HepG2 (cell line): ENCODE data around the gene TP63. TPM values are rescaled to one million over a fixed set of nuclear protein-coding genes. Genes with fewer than 3 reads are reported as not detected.

Source experiments
- ATAC-seq: fragments of 200-7000 bp; cut with Tn5 transposase; 3 replicates; pipeline ENCODE4 v1.9.1; 2020; ENCODE audit warnings: mild to moderate bottlenecking, moderate library complexity
- Bru-seq: library from RNA; stranded (reverse); fragments of 400-500 nt; gene quantifications from one replicate; lab custom pipeline; 2021; lab: Mats Ljungman, UMichigan
- BruChase-seq, 2 experiments: library from RNA; stranded (reverse); fragments of 400-500 nt; gene quantifications; one replicate each; lab custom pipeline; 2021; lab: Mats Ljungman, UMichigan
- BruUV-seq: library from RNA; stranded (reverse); fragments of 400-500 nt; replicated peaks from 2 replicates; lab custom pipeline; 2021; lab: Mats Ljungman, UMichigan
- CTCF ChIA-PET: fragments of 300-600 bp; formaldehyde crosslinking; extraction: SDS; loops from one replicate; lab custom pipeline; 2021; ENCODE audit warnings: low total read pairs, inconsistent platforms, low intra/inter-chr PET ratio; lab: Yijun Ruan, JAX
- POLR2A ChIA-PET: fragments of 350-600 bp; sonication (Branson Sonifier 250); formaldehyde crosslinking; loops from one replicate; lab custom pipeline; 2020; ENCODE audit warnings: antibody characterized with exemption, inconsistent platforms; lab: Yijun Ruan, JAX
- DNase-seq: peaks from one replicate; pipeline ENCODE4 v3.0.0-alpha.2; 2015; ENCODE audit warnings: low spot score
- FAIRE-seq: peaks from 3 replicates; lab custom pipeline; 2011; peaks lifted over from hg19 to GRCh38; lab: Jason Lieb, UNC
- H2AFZ ChIP-seq: one replicate; pipeline ENCODE4 v1.6.1; 2011; ENCODE audit warnings: low read length, inconsistent platforms
- H3K27ac ChIP-seq: fragments of 300-600 bp; 3 replicates; pipeline ENCODE4 v1.8.0; 2011; ENCODE audit warnings: mixed run types, mild to moderate bottlenecking, mixed read lengths, low read length, inconsistent platforms; ENCODE audit not compliant: insufficient read depth; ENCODE audit errors: extremely low read length
- H3K27me3 ChIP-seq, 2 experiments: fragments of 200-600 bp in 1 of 2; 2 replicates in 1 of 2; 3 replicates in 1 of 2; pipeline versions ENCODE4 v1.6.0 to v1.8.0; 2011; ENCODE audit warnings: low read length in 2 of 2, mild to moderate bottlenecking in 2 of 2, moderate library complexity in 2 of 2, inconsistent platforms in 1 of 2; ENCODE audit not compliant: insufficient read depth in 2 of 2, control insufficient read depth in 1 of 2
- H3K36me3 ChIP-seq, 2 experiments: fragments of 200-600 bp in 1 of 2; replicated peaks in 1 of 2; 2 replicates in 1 of 2; 3 replicates in 1 of 2; pipeline versions ENCODE4 v1.5.1 to v1.8.0; 2011; ENCODE audit warnings: low read length in 2 of 2, inconsistent platforms in 1 of 2; ENCODE audit not compliant: insufficient read depth in 2 of 2, control insufficient read depth in 1 of 2
- H3K4me1 ChIP-seq: 2 replicates; pipeline ENCODE4 v1.5.1; 2012; ENCODE audit warnings: low read length, inconsistent platforms; ENCODE audit not compliant: insufficient read depth
- H3K4me2 ChIP-seq: 2 replicates; pipeline ENCODE4 v1.6.0; 2011; ENCODE audit warnings: low read depth, low read length, inconsistent platforms
- H3K4me3 ChIP-seq, 3 experiments: fragments of 200-600 bp in 1 of 3; sonication (generic), shearing (Covaris generic) in 1 of 3; replicated peaks in 1 of 3; 2 replicates each; pipeline ENCODE4 v1.5.1; 2011 to 2016; ENCODE audit warnings: low read length in 3 of 3, inconsistent platforms in 2 of 3, low read depth in 2 of 3, mild to moderate bottlenecking in 2 of 3, control low read depth in 1 of 3, mixed read lengths in 1 of 3; ENCODE audit not compliant: insufficient read depth in 1 of 3
- H3K79me2 ChIP-seq: one replicate; pipeline ENCODE4 v1.6.1; 2011; ENCODE audit warnings: low read length, inconsistent platforms; ENCODE audit not compliant: insufficient read depth
- H3K9ac ChIP-seq: 2 replicates; pipeline ENCODE4 v1.6.0; 2011; ENCODE audit warnings: mild to moderate bottlenecking, low read depth, low read length, inconsistent platforms; ENCODE audit not compliant: insufficient read depth
- H3K9me3 ChIP-seq: 2 replicates; pipeline ENCODE4 v1.5.1; 2012; ENCODE audit warnings: mild to moderate bottlenecking, low read length
- H4K20me1 ChIP-seq: 2 replicates; pipeline ENCODE4 v1.6.0; 2011; ENCODE audit warnings: inconsistent platforms, mild to moderate bottlenecking, low read length, moderate library complexity; ENCODE audit not compliant: insufficient read depth
- GATA4 ChIP-seq: sonication (generic); IDR thresholded peaks from 2 replicates; pipeline ENCODE4 v1.6.1; 2016; ENCODE audit warnings: antibody characterized with exemption, low read depth, borderline replicate concordance
- GMEB1 ChIP-seq: sonication (generic); formaldehyde crosslinking; IDR thresholded peaks from 2 replicates; pipeline ENCODE4 v1.5.1; 2020; ENCODE audit warnings: missing genetic modification reagents, mild to moderate bottlenecking, borderline replicate concordance
- ZNF160 ChIP-seq: sonication (generic); formaldehyde crosslinking; IDR thresholded peaks from 2 replicates; pipeline ENCODE4 v1.8.0; 2022; ENCODE audit warnings: mild to moderate bottlenecking, inconsistent platforms, missing genetic modification reagents
- ZNF253 ChIP-seq: sonication (generic); formaldehyde crosslinking; IDR thresholded peaks from 2 replicates; pipeline ENCODE4 v1.8.0; 2022; ENCODE audit warnings: mild to moderate bottlenecking, missing genetic modification reagents, borderline replicate concordance
- ZNF549 ChIP-seq: sonication (generic); formaldehyde crosslinking; IDR thresholded peaks from 2 replicates; pipeline ENCODE4 v1.5.0; 2020; ENCODE audit warnings: missing genetic modification reagents
- ZNF567 ChIP-seq: sonication (generic); formaldehyde crosslinking; IDR thresholded peaks from 2 replicates; pipeline ENCODE4 v1.8.1; 2023; ENCODE audit warnings: mild to moderate bottlenecking, missing genetic modification reagents, borderline replicate concordance
- ZNF652 ChIP-seq: IDR thresholded peaks from 2 replicates; pipeline ENCODE4 v1.6.1; 2016; ENCODE audit warnings: low read depth, borderline replicate concordance
- ZNF749 ChIP-seq: sonication (generic); formaldehyde crosslinking; IDR thresholded peaks from 2 replicates; pipeline ENCODE4 v1.8.0; 2022; ENCODE audit warnings: mild to moderate bottlenecking, missing genetic modification reagents, moderate library complexity, borderline replicate concordance
- in situ Hi-C: cut with HindIII; loops from 2 replicates; pipeline ENCODE4 v1.10.0; 2017; ENCODE audit warnings: low pct_unique_long_range_greater_than_20kb; ENCODE audit not compliant: extremely low pct_ligation_motif_present
- intact Hi-C: fragments of 100-400 bp; cut with micrococcal nuclease; formaldehyde crosslinking; loops from one replicate; pipeline ENCODE4 v1.10.0; 2022; ENCODE audit not compliant: unreplicated experiment
- long read RNA-seq, 2 experiments: library from RNA in 1 of 2; library from polyadenylated mRNA in 1 of 2; stranded (forward) in 1 of 2; unstranded in 1 of 2; transcript quantifications; one replicate each; pipeline ENCODE4 v2.0.0, GENCODE V29; 2019 to 2022
- polyA minus RNA-seq, 3 experiments: library from RNA; depleted of rRNA, polyadenylated mRNA; stranded (reverse); fragments of >200 nt; gene quantifications; 2 replicates each; pipeline ENCODE4 v1.2.3, GENCODE V29; 2011; ENCODE audit warnings: low replicate concordance in 1 of 3
- polyA plus RNA-seq, 8 experiments: library from polyadenylated mRNA; depleted of rRNA in 3 of 8; stranded (reverse) in 7 of 8; unstranded in 1 of 8; fragments of >200 nt; fragmentation: Illumina TruSeq in 4 of 8; extraction: Trizol in 4 of 8; gene quantifications; 2 replicates each; pipeline versions ENCODE4 v1.2.1 to v1.2.3, GENCODE V29; 2011 to 2016; ENCODE audit warnings: low read depth in 4 of 8, missing spikeins in 1 of 8, mixed read lengths in 1 of 8; ENCODE audit not compliant: insufficient read depth in 1 of 8
- total RNA-seq, 5 experiments: library from RNA; depleted of rRNA; stranded (reverse); fragments of >200 nt; fragmentation: Illumina TruSeq; extraction: Trizol; gene quantifications; 2 replicates each; pipeline ENCODE4 v1.2.3, GENCODE V29; 2016; ENCODE audit warnings: low read depth in 1 of 5
- TF ChIP-seq, protein P1 (sequence below): sonication (generic); formaldehyde crosslinking; IDR thresholded peaks from 2 replicates; pipeline ENCODE4 v1.8.0; 2022; ENCODE audit warnings: mild to moderate bottlenecking, missing genetic modification reagents, borderline replicate concordance
- TF ChIP-seq, protein P2 (sequence below): IDR thresholded peaks from 2 replicates; pipeline ENCODE4 v1.6.1; 2012; ENCODE audit warnings: low read length, improper control_type of control experiment
- TF ChIP-seq, protein P3 (sequence below): IDR thresholded peaks from 2 replicates; pipeline ENCODE4 v1.4.0; 2020; ENCODE audit warnings: mild to moderate bottlenecking, missing genetic modification reagents

Gene TP63
- total RNA-seq (2016; rRNA removed; fragmentation: Illumina TruSeq; extraction: Trizol): not detected in 2 replicates
- not detected in 2 replicates for total RNA-seq (2016; cell fraction: cytosol; rRNA removed; fragmentation: Illumina TruSeq; extraction: Trizol; ENCODE audit: low read depth)
- total RNA-seq (2016; cell fraction: insoluble cytoplasmic fraction; rRNA removed; fragmentation: Illumina TruSeq; extraction: Trizol): not detected in 2 replicates
- not detected in 2 replicates for total RNA-seq (2016; cell fraction: membrane; rRNA removed; fragmentation: Illumina TruSeq; extraction: Trizol)
- not detected in 2 replicates for total RNA-seq (2016; cell fraction: nucleus; rRNA removed; fragmentation: Illumina TruSeq; extraction: Trizol)
- not detected in 2 replicates for polyA plus RNA-seq (2011; rRNA removed)
- polyA plus RNA-seq (2011; cell fraction: cytosol; rRNA removed): not detected in 2 replicates
- not detected in 2 replicates for polyA plus RNA-seq (2011; cell fraction: nucleus; rRNA removed)
- polyA plus RNA-seq (2012): not detected in 2 replicates
- not detected in 2 replicates for polyA plus RNA-seq (2016; cell fraction: cytosol; fragmentation: Illumina TruSeq; extraction: Trizol; ENCODE audit: low read depth)
- polyA plus RNA-seq (2016; cell fraction: insoluble cytoplasmic fraction; fragmentation: Illumina TruSeq; extraction: Trizol; ENCODE audit: low read depth): not detected in 2 replicates
- not detected in 2 replicates for polyA plus RNA-seq (2016; cell fraction: membrane; fragmentation: Illumina TruSeq; extraction: Trizol; ENCODE audit: low read depth)
- not detected in 2 replicates for polyA plus RNA-seq (2016; cell fraction: nucleus; fragmentation: Illumina TruSeq; extraction: Trizol; ENCODE audit: insufficient read depth, low read depth)
- 0.96 TPM in 1 of 2 replicates, not detected in the other for polyA minus RNA-seq (2011; rRNA and poly(A)+ RNA removed; ENCODE audit: low replicate concordance)
- polyA minus RNA-seq (2011; cell fraction: cytosol; rRNA and poly(A)+ RNA removed): not detected in 2 replicates
- not detected in 2 replicates for polyA minus RNA-seq (2011; cell fraction: nucleus; rRNA and poly(A)+ RNA removed)
- percentile 6 among the genes with signal in this experiment for Bru-seq, nascent RNA
- percentile 3 among the genes with signal in this experiment for BruChase-seq, experiment 1, labeled RNA remaining after a 6-hour chase
- percentile 6 among the genes with signal in this experiment for BruChase-seq, experiment 2, labeled RNA remaining after a 2-hour chase
- long read RNA-seq, experiment 1: 0 reads
- long read RNA-seq, experiment 2: 0 reads

- Histone ChIP-seq H3K9ac (no peak within 1 kb of the TSS), H3K4me1 (no peaks in the 10 kb centered on the region), H3K79me2 (no peaks in the 10 kb centered on the region), H3K36me3 (no peaks in the 10 kb centered on the region), H3K4me2 (no peak within 1 kb of the TSS), H2AFZ (no peak within 1 kb of the TSS), H3K27me3 (no peaks in the 10 kb centered on the region), H4K20me1 (no peaks in the 10 kb centered on the region), H3K27ac (no peak within 1 kb of the TSS), H3K9me3 (no peaks in the 10 kb centered on the region), H3K4me3 (no peak within 1 kb of the TSS)
- ATAC-seq (no peak), FAIRE-seq (no peak), DNase-seq (no peak)
- in situ Hi-C loops: no loop called here
- ChIA-PET POLR2A (no interaction called here), CTCF (no interaction called here)
- intact Hi-C loops: no loop called here
- BruUV-seq: no TSS peak
- TF ChIP-seq ZNF549 (CRISPR knock-in tag) (no peak), ZNF652 (CRISPR knock-in tag) (no peak), ZNF567 (CRISPR knock-in tag) (no peak), ZNF160 (CRISPR knock-in tag) (no peak), GMEB1 (CRISPR knock-in tag) (no peak), GATA4 (no peak), ZNF253 (CRISPR knock-in tag) (no peak), ZNF749 (CRISPR knock-in tag) (no peak)
- TF ChIP-seq, protein P1, sequence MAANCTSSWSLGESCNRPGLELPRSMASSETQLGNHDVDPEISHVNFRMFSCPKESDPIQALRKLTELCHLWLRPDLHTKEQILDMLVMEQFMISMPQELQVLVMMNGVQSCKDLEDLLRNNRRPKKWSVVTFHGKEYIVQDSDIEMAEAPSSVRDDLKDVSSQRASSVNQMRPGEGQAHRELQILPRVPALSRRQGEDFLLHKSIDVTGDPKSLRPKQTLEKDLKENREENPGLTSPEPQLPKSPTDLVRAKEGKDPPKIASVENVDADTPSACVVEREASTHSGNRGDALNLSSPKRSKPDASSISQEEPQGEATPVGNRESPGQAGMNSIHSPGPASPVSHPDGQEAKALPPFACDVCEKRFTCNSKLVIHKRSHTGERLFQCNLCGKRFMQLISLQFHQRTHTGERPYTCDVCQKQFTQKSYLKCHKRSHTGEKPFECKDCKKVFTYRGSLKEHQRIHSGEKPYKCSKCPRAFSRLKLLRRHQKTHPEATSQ: no peak
- TF ChIP-seq, protein P2, sequence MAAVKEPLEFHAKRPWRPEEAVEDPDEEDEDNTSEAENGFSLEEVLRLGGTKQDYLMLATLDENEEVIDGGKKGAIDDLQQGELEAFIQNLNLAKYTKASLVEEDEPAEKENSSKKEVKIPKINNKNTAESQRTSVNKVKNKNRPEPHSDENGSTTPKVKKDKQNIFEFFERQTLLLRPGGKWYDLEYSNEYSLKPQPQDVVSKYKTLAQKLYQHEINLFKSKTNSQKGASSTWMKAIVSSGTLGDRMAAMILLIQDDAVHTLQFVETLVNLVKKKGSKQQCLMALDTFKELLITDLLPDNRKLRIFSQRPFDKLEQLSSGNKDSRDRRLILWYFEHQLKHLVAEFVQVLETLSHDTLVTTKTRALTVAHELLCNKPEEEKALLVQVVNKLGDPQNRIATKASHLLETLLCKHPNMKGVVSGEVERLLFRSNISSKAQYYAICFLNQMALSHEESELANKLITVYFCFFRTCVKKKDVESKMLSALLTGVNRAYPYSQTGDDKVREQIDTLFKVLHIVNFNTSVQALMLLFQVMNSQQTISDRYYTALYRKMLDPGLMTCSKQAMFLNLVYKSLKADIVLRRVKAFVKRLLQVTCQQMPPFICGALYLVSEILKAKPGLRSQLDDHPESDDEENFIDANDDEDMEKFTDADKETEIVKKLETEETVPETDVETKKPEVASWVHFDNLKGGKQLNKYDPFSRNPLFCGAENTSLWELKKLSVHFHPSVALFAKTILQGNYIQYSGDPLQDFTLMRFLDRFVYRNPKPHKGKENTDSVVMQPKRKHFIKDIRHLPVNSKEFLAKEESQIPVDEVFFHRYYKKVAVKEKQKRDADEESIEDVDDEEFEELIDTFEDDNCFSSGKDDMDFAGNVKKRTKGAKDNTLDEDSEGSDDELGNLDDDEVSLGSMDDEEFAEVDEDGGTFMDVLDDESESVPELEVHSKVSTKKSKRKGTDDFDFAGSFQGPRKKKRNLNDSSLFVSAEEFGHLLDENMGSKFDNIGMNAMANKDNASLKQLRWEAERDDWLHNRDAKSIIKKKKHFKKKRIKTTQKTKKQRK: no peak
- TF ChIP-seq, protein P3, sequence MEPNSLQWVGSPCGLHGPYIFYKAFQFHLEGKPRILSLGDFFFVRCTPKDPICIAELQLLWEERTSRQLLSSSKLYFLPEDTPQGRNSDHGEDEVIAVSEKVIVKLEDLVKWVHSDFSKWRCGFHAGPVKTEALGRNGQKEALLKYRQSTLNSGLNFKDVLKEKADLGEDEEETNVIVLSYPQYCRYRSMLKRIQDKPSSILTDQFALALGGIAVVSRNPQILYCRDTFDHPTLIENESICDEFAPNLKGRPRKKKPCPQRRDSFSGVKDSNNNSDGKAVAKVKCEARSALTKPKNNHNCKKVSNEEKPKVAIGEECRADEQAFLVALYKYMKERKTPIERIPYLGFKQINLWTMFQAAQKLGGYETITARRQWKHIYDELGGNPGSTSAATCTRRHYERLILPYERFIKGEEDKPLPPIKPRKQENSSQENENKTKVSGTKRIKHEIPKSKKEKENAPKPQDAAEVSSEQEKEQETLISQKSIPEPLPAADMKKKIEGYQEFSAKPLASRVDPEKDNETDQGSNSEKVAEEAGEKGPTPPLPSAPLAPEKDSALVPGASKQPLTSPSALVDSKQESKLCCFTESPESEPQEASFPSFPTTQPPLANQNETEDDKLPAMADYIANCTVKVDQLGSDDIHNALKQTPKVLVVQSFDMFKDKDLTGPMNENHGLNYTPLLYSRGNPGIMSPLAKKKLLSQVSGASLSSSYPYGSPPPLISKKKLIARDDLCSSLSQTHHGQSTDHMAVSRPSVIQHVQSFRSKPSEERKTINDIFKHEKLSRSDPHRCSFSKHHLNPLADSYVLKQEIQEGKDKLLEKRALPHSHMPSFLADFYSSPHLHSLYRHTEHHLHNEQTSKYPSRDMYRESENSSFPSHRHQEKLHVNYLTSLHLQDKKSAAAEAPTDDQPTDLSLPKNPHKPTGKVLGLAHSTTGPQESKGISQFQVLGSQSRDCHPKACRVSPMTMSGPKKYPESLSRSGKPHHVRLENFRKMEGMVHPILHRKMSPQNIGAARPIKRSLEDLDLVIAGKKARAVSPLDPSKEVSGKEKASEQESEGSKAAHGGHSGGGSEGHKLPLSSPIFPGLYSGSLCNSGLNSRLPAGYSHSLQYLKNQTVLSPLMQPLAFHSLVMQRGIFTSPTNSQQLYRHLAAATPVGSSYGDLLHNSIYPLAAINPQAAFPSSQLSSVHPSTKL (CRISPR knock-in tag): no peak
Measured at GRCh38 chr3:189631373-189631408, at the start of gene TP63. Gene TP63 (plus strand): TSS chr3:189631389. CDS start chr3:189631516, 127 bp downstream.
